Liver (tissue), 9 donors: Measurements from ENCODE around the gene JCAD. TPM values are rescaled to one million over a fixed set of nuclear protein-coding genes. Genes with fewer than 3 reads are reported as not detected.

ENCODE experiments used
- DNase-seq: peaks from one replicate; pipeline ENCODE4 v3.0.0-alpha.2; 2017; ENCODE audit warnings: low spot score
- H3K27ac ChIP-seq, 2 donors: one replicate each; pipeline ENCODE4 v1.7.0; 2013; ENCODE audit warnings: inconsistent platforms in 2 of 2, low read length in 2 of 2, control low read depth in 1 of 2, low read depth in 1 of 2, mild to moderate bottlenecking in 1 of 2
- H3K27me3 ChIP-seq, 4 donors: one replicate each; pipeline versions ENCODE4 v1.6.1 to v1.7.0; 2013; ENCODE audit warnings: low read length in 3 of 4, inconsistent platforms in 1 of 4, mild to moderate bottlenecking in 1 of 4, moderate library complexity in 1 of 4; ENCODE audit not compliant: control insufficient read depth in 4 of 4, insufficient read depth in 4 of 4
- H3K36me3 ChIP-seq, 4 donors: one replicate each; pipeline versions ENCODE4 v1.6.1 to v1.7.0; 2013; ENCODE audit warnings: low read length in 3 of 4, mild to moderate bottlenecking in 3 of 4, low read depth in 1 of 4, moderate library complexity in 1 of 4; ENCODE audit not compliant: control insufficient read depth in 4 of 4, insufficient read depth in 3 of 4
- H3K4me1 ChIP-seq, 4 donors: one replicate each; pipeline versions ENCODE4 v1.6.1 to v1.7.0; 2013; ENCODE audit warnings: low read length in 3 of 4, mild to moderate bottlenecking in 3 of 4, moderate library complexity in 1 of 4; ENCODE audit not compliant: control insufficient read depth in 4 of 4, insufficient read depth in 4 of 4
- H3K4me3 ChIP-seq, 3 donors: one replicate each; pipeline versions ENCODE4 v1.6.1 to v1.7.0; 2013; ENCODE audit warnings: low read length in 3 of 3, control low read depth in 1 of 3, low read depth in 1 of 3, mild to moderate bottlenecking in 1 of 3
- H3K9ac ChIP-seq, 2 donors: one replicate each; pipeline ENCODE4 v1.7.0; 2013; ENCODE audit warnings: low read length in 2 of 2, mild to moderate bottlenecking in 2 of 2, moderate library complexity in 2 of 2, control low read depth in 1 of 2, low read depth in 1 of 2
- H3K9me3 ChIP-seq, 4 donors: one replicate each; pipeline versions ENCODE4 v1.6.1 to v1.7.0; 2013; ENCODE audit warnings: low read length in 3 of 4; ENCODE audit not compliant: control insufficient read depth in 4 of 4
- EGR1 ChIP-seq, 2 donors: IDR thresholded peaks; 2 replicates each; pipeline ENCODE4 v1.6.1; 2016 to 2018; ENCODE audit warnings: antibody characterized with exemption in 2 of 2, low read depth in 2 of 2
- FOXA1 ChIP-seq: IDR thresholded peaks from 2 replicates; pipeline ENCODE4 v1.6.1; 2016; ENCODE audit warnings: antibody characterized with exemption
- FOXA2 ChIP-seq: IDR thresholded peaks from 2 replicates; pipeline ENCODE4 v1.6.1; 2016; ENCODE audit warnings: antibody characterized with exemption
- GABPA ChIP-seq, 2 donors: IDR thresholded peaks in 1 of 2; conservative IDR thresholded peaks in 1 of 2; 2 replicates each; pipeline ENCODE4 v1.6.1; 2016; ENCODE audit warnings: antibody characterized with exemption in 2 of 2, mild to moderate bottlenecking in 1 of 2, moderate library complexity in 1 of 2
- HNF4A ChIP-seq, 2 donors: conservative IDR thresholded peaks; 2 replicates each; pipeline ENCODE4 v1.6.1; 2016; ENCODE audit warnings: antibody characterized with exemption in 2 of 2, mild to moderate bottlenecking in 2 of 2
- JUND ChIP-seq, 2 donors: IDR thresholded peaks; 2 replicates each; pipeline ENCODE4 v1.6.1; 2016; ENCODE audit warnings: antibody characterized with exemption in 2 of 2
- NR2F2 ChIP-seq: IDR thresholded peaks from 2 replicates; pipeline ENCODE4 v1.6.1; 2016; ENCODE audit warnings: antibody characterized with exemption
- RAD21 ChIP-seq, 2 donors: IDR thresholded peaks; 2 replicates each; pipeline ENCODE4 v1.6.1; 2016; ENCODE audit warnings: antibody characterized with exemption in 2 of 2, mild to moderate bottlenecking in 2 of 2
- RXRA ChIP-seq, 2 donors: IDR thresholded peaks; 2 replicates each; pipeline ENCODE4 v1.6.1; 2017 to 2018; ENCODE audit warnings: antibody characterized with exemption in 2 of 2, mild to moderate bottlenecking in 1 of 2
- SP1 ChIP-seq: IDR thresholded peaks from 2 replicates; pipeline ENCODE4 v1.6.1; 2018; ENCODE audit warnings: antibody characterized with exemption, mild to moderate bottlenecking
- TAF1 ChIP-seq: conservative IDR thresholded peaks from 2 replicates; pipeline ENCODE4 v1.6.1; 2016; ENCODE audit warnings: antibody characterized with exemption, mild to moderate bottlenecking
- YY1 ChIP-seq: IDR thresholded peaks from 2 replicates; pipeline ENCODE4 v1.6.1; 2016; ENCODE audit warnings: antibody characterized with exemption, mild to moderate bottlenecking
- WGBS: extraction: QIAGEN DNeasy Blood & Tissue Kit; methylation state at CpG from one replicate; pipeline ENCODE4 v1.1.7; 2013; 5-methylcytosine and 5-hydroxymethylcytosine counted together
- polyA plus RNA-seq, 2 donors: library from polyadenylated mRNA; stranded (reverse) in 1 of 2; unstranded in 1 of 2; fragments of 200-250 nt in 1 of 2; fragments of >200 nt in 1 of 2; fragmentation: Nextera tagmentation in 1 of 2; extraction: Ambion mirVana in 1 of 2; gene quantifications; one replicate each; pipeline versions ENCODE4 v1.2.1 to v1.2.3, GENCODE V29; 2013 to 2015
- total RNA-seq, 2 donors: library from RNA; depleted of rRNA; stranded (reverse); fragments of >200 nt; gene quantifications; one replicate each; pipeline ENCODE4 v1.2.3, GENCODE V29; 2014
- TF ChIP-seq, protein P1 (sequence below): fragments of 150-350 bp; IDR thresholded peaks from 2 replicates; pipeline ENCODE4 v1.5.1; 2017; ENCODE audit warnings: improper control_type of control experiment, low read depth, low read length; ENCODE audit not compliant: missing input control
- TF ChIP-seq, protein P2 (sequence below): IDR thresholded peaks from 2 replicates; pipeline ENCODE4 v1.6.1; 2016; ENCODE audit warnings: antibody characterized with exemption
- TF ChIP-seq, protein P3 (sequence below): IDR thresholded peaks from 2 replicates; pipeline ENCODE4 v1.6.1; 2016; ENCODE audit warnings: antibody characterized with exemption, mild to moderate bottlenecking
- TF ChIP-seq, protein P4 (sequence below): IDR thresholded peaks from 2 replicates; pipeline ENCODE4 v1.6.1; 2016; ENCODE audit warnings: antibody characterized with exemption
- donor health status: healthy.
- donor health status: healthy.
- donor health status: healthy.
- donor health status: healthy.
- donor health status: healthy.

The JCAD gene
- total and polyA plus RNA-seq, 4 donors = 0.77 to 3.2 (median 1.1) TPM

DNA sequence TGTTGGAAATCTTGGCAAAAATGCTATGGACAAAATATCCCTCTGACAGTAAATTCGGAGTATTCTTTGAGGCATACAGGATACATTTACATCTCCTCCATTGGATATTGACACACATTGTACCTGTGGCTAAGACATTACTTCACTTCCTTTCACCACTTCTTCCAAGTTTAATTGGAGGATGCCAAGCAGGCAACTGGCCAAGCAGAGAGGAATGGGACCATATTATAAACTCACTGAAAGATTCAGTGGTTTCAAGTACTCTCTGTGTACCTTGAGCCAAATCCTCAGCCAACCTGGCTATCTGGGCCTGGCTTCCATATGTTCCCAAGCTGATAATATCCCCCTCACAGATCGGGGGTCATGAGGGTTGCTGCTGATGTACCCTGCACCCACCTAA, 14.7 kb upstream of the JCAD start:
- H3K27ac ChIP-seq = no peak overlapping the region
- no peaks in the 10 kb centered on the region for H3K9me3 ChIP-seq
- TF ChIP-seq, protein P1, sequence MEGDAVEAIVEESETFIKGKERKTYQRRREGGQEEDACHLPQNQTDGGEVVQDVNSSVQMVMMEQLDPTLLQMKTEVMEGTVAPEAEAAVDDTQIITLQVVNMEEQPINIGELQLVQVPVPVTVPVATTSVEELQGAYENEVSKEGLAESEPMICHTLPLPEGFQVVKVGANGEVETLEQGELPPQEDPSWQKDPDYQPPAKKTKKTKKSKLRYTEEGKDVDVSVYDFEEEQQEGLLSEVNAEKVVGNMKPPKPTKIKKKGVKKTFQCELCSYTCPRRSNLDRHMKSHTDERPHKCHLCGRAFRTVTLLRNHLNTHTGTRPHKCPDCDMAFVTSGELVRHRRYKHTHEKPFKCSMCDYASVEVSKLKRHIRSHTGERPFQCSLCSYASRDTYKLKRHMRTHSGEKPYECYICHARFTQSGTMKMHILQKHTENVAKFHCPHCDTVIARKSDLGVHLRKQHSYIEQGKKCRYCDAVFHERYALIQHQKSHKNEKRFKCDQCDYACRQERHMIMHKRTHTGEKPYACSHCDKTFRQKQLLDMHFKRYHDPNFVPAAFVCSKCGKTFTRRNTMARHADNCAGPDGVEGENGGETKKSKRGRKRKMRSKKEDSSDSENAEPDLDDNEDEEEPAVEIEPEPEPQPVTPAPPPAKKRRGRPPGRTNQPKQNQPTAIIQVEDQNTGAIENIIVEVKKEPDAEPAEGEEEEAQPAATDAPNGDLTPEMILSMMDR = no peak
- no peak for TF ChIP-seq SP1
- TF ChIP-seq, protein P2, sequence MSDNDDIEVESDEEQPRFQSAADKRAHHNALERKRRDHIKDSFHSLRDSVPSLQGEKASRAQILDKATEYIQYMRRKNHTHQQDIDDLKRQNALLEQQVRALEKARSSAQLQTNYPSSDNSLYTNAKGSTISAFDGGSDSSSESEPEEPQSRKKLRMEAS = no peak
- TF ChIP-seq, protein P3, sequence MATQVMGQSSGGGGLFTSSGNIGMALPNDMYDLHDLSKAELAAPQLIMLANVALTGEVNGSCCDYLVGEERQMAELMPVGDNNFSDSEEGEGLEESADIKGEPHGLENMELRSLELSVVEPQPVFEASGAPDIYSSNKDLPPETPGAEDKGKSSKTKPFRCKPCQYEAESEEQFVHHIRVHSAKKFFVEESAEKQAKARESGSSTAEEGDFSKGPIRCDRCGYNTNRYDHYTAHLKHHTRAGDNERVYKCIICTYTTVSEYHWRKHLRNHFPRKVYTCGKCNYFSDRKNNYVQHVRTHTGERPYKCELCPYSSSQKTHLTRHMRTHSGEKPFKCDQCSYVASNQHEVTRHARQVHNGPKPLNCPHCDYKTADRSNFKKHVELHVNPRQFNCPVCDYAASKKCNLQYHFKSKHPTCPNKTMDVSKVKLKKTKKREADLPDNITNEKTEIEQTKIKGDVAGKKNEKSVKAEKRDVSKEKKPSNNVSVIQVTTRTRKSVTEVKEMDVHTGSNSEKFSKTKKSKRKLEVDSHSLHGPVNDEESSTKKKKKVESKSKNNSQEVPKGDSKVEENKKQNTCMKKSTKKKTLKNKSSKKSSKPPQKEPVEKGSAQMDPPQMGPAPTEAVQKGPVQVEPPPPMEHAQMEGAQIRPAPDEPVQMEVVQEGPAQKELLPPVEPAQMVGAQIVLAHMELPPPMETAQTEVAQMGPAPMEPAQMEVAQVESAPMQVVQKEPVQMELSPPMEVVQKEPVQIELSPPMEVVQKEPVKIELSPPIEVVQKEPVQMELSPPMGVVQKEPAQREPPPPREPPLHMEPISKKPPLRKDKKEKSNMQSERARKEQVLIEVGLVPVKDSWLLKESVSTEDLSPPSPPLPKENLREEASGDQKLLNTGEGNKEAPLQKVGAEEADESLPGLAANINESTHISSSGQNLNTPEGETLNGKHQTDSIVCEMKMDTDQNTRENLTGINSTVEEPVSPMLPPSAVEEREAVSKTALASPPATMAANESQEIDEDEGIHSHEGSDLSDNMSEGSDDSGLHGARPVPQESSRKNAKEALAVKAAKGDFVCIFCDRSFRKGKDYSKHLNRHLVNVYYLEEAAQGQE = no peak
- TF ChIP-seq EGR1 (IDR thresholded peaks at IDR 0.05; ENCODE audit: low read depth in 2 of 2) = no peak
- no peak for TF ChIP-seq GABPA (IDR thresholded peaks at IDR 0.05 in 1 of 2, conservative IDR thresholded peaks at IDR 0.05 in 1 of 2)
- no peak for TF ChIP-seq TAF1
- TF ChIP-seq RXRA (IDR thresholded peaks at IDR 0.05) = no peak
- no peak for TF ChIP-seq FOXA1
- TF ChIP-seq HNF4A (conservative IDR thresholded peaks at IDR 0.05) = no peak
- TF ChIP-seq YY1 = no peak
- TF ChIP-seq NR2F2 = no peak
- no peak for TF ChIP-seq FOXA2
- TF ChIP-seq, protein P4, sequence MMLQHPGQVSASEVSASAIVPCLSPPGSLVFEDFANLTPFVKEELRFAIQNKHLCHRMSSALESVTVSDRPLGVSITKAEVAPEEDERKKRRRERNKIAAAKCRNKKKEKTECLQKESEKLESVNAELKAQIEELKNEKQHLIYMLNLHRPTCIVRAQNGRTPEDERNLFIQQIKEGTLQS = no peak
- no peak for TF ChIP-seq JUND (IDR thresholded peaks at IDR 0.05)
- H3K27me3 ChIP-seq = no peaks in the 10 kb centered on the region
- no peaks in the 10 kb centered on the region for H3K4me1 ChIP-seq
- DNase-seq = no peak
- H3K4me3 ChIP-seq = no peak overlapping the region
- no peaks in the 10 kb centered on the region for H3K36me3 ChIP-seq
- WGBS = 84% methylated on average over 2 of the region's 2 CpGs
- no peak overlapping the region for H3K9ac ChIP-seq

DNA sequence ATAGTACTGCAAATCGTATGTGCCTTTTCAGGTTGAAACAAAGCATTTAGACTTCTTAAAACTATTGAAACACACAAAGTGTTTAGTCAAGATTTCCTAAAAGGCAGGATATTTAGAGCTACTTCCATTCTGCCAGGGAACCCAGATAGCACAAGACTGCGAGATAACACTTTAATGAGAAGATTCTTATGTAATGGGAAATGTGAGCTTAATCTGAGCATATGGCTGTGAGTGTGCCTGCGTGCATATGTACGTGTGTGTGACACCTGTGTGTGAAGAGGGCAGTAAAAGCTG, 14.3 kb upstream of the JCAD start:
- Histone ChIP-seq H3K27ac (no peak overlapping the region), H3K9me3 (no peaks in the 10 kb centered on the region), H3K36me3 (no peaks in the 10 kb centered on the region), H3K27me3 (no peaks in the 10 kb centered on the region), H3K9ac (no peak overlapping the region), H3K4me1 (no peaks in the 10 kb centered on the region), H3K4me3 (no peak overlapping the region)
- no peak for DNase-seq
- TF ChIP-seq JUND (IDR thresholded peaks at IDR 0.05) = no peak
- no peak for TF ChIP-seq YY1
- no peak for TF ChIP-seq TAF1
- TF ChIP-seq GABPA (IDR thresholded peaks at IDR 0.05 in 1 of 2, conservative IDR thresholded peaks at IDR 0.05 in 1 of 2) = no peak
- TF ChIP-seq RAD21 (IDR thresholded peaks at IDR 0.05) = no peak
- TF ChIP-seq RXRA (IDR thresholded peaks at IDR 0.05) = no peak
- no peak for TF ChIP-seq EGR1 (IDR thresholded peaks at IDR 0.05; ENCODE audit: low read depth in 2 of 2)
- TF ChIP-seq HNF4A (conservative IDR thresholded peaks at IDR 0.05) = no peak
- TF ChIP-seq FOXA2 = no peak
- WGBS = 79% methylated on average over 4 of the region's 4 CpGs
